Endothelial cell of umbilical vein (primary cell): ENCODE measurements around the gene GORASP2.

Experiments used
- EZH2 ChIP-seq: IDR thresholded peaks from 2 replicates; pipeline ENCODE4 v1.6.1; 2012; ENCODE audit warnings: borderline replicate concordance, low read depth, mild to moderate bottlenecking, moderate library complexity, low read length, inconsistent platforms; ENCODE audit not compliant: severe bottlenecking
- FOS ChIP-seq: IDR thresholded peaks from 2 replicates; pipeline ENCODE4 v1.6.1; 2011; ENCODE audit warnings: mild to moderate bottlenecking, low read length, moderate library complexity, borderline replicate concordance; ENCODE audit not compliant: insufficient read depth
- MAX ChIP-seq: IDR thresholded peaks from 2 replicates; pipeline ENCODE4 v1.6.1; 2011; ENCODE audit not compliant: insufficient read depth, insufficient read length
- MYC ChIP-seq: IDR thresholded peaks from one replicate; pipeline ENCODE4 v1.6.1; 2011; ENCODE audit warnings: mild to moderate bottlenecking, low read depth, low read length
- POLR2A ChIP-seq: IDR thresholded peaks from 2 replicates; pipeline ENCODE4 v1.6.1; 2012; ENCODE audit warnings: low read depth, mild to moderate bottlenecking, control low read depth, low read length
- TF ChIP-seq, protein P1 (sequence below), 2 donors: IDR thresholded peaks; 1 replicate in 1 of 2; 2 replicates in 1 of 2; pipeline ENCODE4 v1.5.1; 2011; ENCODE audit warnings: low read length in 2 of 2, mild to moderate bottlenecking in 2 of 2, moderate library complexity in 2 of 2, control low read depth in 1 of 2, inconsistent platforms in 1 of 2, low read depth in 1 of 2; ENCODE audit not compliant: insufficient read depth in 1 of 2; ENCODE audit errors: extremely low read depth in 1 of 2

DNA sequence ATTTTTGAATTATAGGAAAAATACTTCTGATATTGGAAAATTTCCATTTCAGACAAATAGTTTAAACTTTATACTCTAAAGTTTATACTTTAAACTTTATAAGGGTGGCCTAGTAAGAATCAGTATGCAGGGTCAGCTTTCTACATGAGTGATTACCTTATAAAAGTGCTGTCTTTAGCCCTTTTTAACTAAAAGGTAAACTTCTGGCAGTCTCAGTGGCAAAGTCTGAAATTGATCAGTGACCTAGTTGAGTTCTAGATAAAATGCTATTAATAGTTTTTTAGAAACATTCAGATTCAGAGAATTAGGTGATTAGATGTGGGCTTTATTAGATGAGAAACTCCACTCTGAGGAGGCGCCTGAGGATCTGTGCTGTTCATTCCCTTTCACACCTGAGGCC is 15.5 kb downstream of the GORASP2 start:
- TF ChIP-seq, protein P1, sequence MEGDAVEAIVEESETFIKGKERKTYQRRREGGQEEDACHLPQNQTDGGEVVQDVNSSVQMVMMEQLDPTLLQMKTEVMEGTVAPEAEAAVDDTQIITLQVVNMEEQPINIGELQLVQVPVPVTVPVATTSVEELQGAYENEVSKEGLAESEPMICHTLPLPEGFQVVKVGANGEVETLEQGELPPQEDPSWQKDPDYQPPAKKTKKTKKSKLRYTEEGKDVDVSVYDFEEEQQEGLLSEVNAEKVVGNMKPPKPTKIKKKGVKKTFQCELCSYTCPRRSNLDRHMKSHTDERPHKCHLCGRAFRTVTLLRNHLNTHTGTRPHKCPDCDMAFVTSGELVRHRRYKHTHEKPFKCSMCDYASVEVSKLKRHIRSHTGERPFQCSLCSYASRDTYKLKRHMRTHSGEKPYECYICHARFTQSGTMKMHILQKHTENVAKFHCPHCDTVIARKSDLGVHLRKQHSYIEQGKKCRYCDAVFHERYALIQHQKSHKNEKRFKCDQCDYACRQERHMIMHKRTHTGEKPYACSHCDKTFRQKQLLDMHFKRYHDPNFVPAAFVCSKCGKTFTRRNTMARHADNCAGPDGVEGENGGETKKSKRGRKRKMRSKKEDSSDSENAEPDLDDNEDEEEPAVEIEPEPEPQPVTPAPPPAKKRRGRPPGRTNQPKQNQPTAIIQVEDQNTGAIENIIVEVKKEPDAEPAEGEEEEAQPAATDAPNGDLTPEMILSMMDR (IDR thresholded peaks at IDR 0.05; ENCODE audit: extremely low read depth in 1 of 2, insufficient read depth in 1 of 2, low read depth in 1 of 2, low read length in 2 of 2), result no peak
- TF ChIP-seq POLR2A (no peak), MYC (no peak), EZH2 (no peak), MAX (no peak), FOS (no peak)
